ENCODE measurements around the gene GPR42.
"Not testable (repeated sequence)": the region's sequence is repeated elsewhere in the genome, so short reads cannot be mapped to it uniquely, and the experiment has no call there.

Gene GPR42

GRCh38 chr19:35397064-35397463 lies 26.2 kb downstream of the GPR42 start:
- no peak for DNase-seq

GRCh38 chr19:35398570-35398969 lies 27.7 kb downstream of the GPR42 start:
- no peak for DNase-seq

- DNase-seq: no peak
These were observed 28.4 kb downstream of the GPR42 start for GRCh38 chr19:35399231-35399630.

- DNase-seq: no peak
These were observed 29.3 kb downstream of the GPR42 start for GRCh38 chr19:35399948-35400772.

- no peak for DNase-seq
These were observed 29.9 kb downstream of the GPR42 start for GRCh38 chr19:35400773-35401100.

GRCh38 chr19:35401416-35401815 lies 30.5 kb downstream of the GPR42 start:
- not testable (repeated sequence) for DNase-seq

- no peak for DNase-seq
These were observed 32.4 kb downstream of the GPR42 start for GRCh38 chr19:35403116-35403760.

- DNase-seq: no peak
These were observed 34.2 kb downstream of the GPR42 start for GRCh38 chr19:35404879-35405622.

- DNase-seq: no peak
These were observed 36.8 kb downstream of the GPR42 start for GRCh38 chr19:35407619-35408018.

- no peak for DNase-seq
These were observed 37.7 kb downstream of the GPR42 start for GRCh38 chr19:35408284-35409171.

GRCh38 chr19:35409191-35409590 lies 38.3 kb downstream of the GPR42 start:
- no peak for DNase-seq

GRCh38 chr19:35410487-35410886 lies 39.6 kb downstream of the GPR42 start:
- no peak for DNase-seq

GRCh38 chr19:35414442-35414841 lies 43.6 kb downstream of the GPR42 start:
- no peak for DNase-seq

GRCh38 chr19:35416331-35416730 lies 45.5 kb downstream of the GPR42 start:
- DNase-seq: no peak

GRCh38 chr19:35417278-35417677 lies 46.4 kb downstream of the GPR42 start:
- DNase-seq: no peak

- DNase-seq: no peak
These were observed 47.1 kb downstream of the GPR42 start for GRCh38 chr19:35417713-35418534.

GRCh38 chr19:35419046-35419445 lies 48.2 kb downstream of the GPR42 start:
- DNase-seq: no peak

- no peak for DNase-seq
These were observed 48.9 kb downstream of the GPR42 start for GRCh38 chr19:35419805-35420204.

GRCh38 chr19:35421362-35421761 lies 50.5 kb downstream of the GPR42 start:
- no peak for DNase-seq
